GM12874 (cell line): Measurements from ENCODE around the gene FREM1.

ENCODE experiments used
- TF ChIP-seq, protein P1 (sequence below): IDR thresholded peaks from 2 replicates; pipeline ENCODE4 v1.5.1; 2011; ENCODE audit warnings: low read depth, mild to moderate bottlenecking, control low read depth, low read length, moderate library complexity; ENCODE audit not compliant: insufficient read depth

Gene FREM1

DNA sequence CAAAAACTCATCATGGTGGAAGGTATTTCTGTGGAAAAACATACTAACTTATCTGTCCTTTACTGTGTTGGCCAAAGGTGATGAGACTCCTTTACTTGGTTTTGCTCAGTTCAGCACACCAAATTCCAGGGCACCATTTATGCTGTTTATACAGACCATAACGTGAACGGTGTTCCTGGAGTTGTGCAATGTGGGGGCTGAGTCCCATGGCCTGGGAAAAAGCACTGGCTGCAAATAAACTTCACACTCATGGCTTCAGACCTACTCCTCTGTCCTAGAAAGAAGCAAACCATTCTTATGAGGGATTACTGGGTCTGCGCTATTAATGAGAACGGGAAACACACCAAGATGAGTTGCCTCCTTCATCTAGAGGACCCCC is 10.4 kb downstream of the FREM1 start:
- TF ChIP-seq, protein P1, sequence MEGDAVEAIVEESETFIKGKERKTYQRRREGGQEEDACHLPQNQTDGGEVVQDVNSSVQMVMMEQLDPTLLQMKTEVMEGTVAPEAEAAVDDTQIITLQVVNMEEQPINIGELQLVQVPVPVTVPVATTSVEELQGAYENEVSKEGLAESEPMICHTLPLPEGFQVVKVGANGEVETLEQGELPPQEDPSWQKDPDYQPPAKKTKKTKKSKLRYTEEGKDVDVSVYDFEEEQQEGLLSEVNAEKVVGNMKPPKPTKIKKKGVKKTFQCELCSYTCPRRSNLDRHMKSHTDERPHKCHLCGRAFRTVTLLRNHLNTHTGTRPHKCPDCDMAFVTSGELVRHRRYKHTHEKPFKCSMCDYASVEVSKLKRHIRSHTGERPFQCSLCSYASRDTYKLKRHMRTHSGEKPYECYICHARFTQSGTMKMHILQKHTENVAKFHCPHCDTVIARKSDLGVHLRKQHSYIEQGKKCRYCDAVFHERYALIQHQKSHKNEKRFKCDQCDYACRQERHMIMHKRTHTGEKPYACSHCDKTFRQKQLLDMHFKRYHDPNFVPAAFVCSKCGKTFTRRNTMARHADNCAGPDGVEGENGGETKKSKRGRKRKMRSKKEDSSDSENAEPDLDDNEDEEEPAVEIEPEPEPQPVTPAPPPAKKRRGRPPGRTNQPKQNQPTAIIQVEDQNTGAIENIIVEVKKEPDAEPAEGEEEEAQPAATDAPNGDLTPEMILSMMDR = no peak

DNA sequence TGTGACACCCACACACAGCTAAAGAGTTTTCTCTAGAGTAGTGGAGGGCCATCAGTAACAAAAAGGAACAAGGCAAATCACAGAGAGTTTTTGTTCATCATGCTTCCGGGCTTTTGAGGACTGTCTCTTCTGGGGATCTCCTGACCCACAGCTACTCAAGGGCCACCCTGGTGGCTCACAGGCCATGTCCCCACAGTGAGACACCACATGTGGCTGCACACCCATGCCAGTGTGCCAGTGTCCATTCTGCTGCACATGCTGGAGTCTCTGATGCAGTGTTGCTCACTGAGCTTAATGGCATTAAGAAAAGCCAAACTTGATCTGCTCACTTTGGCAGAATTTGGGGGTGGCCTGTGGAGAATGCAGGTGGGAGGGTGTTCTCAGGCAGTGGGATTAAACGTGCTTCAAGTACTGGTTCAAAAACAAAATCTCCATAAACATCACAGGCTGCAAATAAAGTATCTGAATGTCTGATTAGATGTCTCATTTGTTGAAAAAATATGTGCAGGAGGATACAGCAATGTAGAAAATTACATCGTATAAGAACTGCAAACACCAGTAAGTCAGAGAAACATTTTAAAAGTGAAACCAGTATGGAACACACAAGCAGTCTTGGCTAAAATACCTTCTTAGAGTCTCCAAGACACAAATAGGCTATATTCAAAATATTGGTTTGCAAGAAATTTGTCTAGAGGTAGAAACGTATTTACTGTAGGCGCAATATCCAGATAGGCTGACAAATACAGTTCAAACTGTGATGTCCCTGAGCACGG is 11.0 kb downstream of the FREM1 start:
- TF ChIP-seq, protein P1 = no peak

DNA sequence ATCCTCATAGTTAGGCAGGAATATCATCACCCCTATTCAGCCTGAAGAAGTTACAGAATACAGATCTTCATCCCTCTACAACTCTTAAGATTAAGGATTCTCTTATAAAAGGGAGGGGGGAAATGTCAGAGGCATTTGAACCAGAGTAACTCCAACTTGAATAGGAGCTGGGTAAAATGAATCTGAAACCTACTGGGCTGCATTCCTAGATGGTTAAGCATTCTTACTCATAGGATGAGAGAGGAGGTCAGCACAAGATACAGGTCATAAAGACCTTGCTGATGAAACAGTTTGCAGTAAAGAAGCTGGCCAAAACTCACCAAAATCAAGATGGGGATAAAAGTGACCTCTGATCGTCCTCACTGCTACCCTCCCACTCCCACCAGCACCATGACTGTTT is 14.4 kb downstream of the FREM1 start:
- TF ChIP-seq, protein P1 = no peak

DNA sequence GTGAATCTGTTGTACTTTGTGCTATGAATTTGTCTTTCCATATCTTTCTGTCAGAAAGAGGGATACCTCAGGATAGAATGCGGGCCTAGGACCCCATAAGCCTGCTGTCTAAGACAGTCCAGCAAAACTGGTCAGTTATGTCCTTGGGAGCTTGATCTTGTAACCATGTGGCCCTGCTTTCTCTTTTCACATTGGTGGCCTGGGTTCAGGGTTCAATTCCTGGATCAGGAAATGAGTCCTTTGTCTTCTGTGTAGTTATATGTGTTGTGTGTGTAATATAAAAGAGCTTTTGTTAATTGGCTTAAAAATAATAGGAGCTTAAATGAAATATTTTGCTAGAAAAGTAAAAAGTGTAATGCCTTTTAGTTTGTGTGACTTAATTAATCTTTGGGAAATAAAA is 16.9 kb downstream of the FREM1 start:
- TF ChIP-seq, protein P1 = no peak

DNA sequence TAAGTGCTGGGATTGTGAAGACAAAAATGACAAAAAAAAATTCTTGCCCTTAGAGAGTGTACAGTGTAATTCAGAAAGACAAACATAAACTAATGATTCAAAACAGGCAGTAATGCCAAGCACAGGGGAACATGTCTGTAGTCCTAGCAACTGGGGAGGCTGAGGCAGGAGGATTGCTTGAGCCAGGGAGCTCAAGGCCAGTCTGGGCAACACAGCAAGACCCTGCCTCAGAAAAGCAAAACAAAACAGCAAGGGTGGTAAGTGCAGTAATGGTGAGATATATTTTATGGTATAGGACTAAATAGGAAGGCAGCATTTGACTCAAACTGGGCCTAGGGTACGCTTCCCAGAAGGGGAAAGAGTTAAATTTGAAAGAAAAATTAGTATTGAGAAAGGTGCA is 18.9 kb downstream of the FREM1 start:
- TF ChIP-seq, protein P1 = no peak

DNA sequence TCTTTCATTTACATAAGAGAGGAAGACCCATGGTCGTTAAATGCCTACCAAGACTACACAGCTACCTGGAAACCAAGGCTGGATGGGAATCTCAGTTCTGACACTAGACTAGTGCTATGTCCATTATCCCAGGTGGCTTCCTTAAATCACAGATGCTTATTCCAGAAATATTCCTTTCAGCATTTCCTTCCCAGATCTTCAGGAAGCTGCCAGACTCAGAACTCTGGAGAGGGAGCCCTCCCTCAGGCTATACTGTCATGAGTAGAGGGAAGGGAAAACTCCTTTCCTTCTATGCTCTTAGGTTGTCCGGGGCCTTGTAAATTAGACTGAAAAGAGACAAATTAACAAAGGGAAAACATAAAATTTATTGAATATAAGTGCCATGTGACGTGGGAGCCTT is 20.8 kb downstream of the FREM1 start:
- TF ChIP-seq, protein P1 = no peak

DNA sequence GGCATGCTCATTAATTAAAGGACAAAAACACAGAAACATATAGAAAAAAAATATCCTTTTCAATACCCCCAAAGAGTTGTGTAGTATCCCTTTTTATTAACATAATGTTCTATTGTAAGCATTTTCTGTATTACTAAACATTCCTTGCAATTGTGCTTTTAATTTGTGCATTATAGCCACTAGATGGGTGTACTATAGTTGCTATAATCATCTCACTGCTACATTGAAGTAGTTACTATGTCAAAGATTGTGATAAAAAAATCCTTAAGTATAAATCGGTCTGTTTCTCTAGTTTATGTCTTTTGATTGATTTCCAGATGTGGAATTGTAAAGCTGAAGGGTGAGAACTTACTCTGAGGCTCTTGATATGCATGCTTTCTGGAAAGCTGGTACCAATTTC is 21.4 kb downstream of the FREM1 start:
- TF ChIP-seq, protein P1 = no peak

DNA sequence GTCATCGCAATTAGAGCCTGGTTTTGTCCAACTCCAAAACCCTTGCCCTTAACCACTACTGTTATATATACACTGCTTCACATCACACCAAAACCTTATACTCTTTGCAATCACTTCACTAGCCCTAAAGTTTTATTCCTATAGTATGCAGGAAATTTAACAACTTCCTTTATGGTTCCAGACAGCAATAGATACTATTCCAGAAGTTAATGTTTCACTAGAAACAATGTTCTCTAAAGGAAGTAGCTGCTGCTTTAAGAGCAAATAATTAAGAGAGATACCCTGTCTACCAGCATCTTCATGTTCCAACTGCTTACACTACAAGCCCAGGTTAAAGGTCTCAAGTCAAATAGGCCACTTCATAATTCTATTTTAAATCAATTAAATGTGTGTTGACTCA is 22.0 kb downstream of the FREM1 start:
- TF ChIP-seq, protein P1 = no peak
